Inflammatory macrophage treated with lipopolysaccharide for 1 hour (primary cell): ENCODE results near the gene RPN2.

Experiments
- DNase-seq, 2 donors: peaks; one replicate each; pipeline ENCODE4 v3.0.0-alpha.2; 2020 to 2022

Gene RPN2

DNA sequence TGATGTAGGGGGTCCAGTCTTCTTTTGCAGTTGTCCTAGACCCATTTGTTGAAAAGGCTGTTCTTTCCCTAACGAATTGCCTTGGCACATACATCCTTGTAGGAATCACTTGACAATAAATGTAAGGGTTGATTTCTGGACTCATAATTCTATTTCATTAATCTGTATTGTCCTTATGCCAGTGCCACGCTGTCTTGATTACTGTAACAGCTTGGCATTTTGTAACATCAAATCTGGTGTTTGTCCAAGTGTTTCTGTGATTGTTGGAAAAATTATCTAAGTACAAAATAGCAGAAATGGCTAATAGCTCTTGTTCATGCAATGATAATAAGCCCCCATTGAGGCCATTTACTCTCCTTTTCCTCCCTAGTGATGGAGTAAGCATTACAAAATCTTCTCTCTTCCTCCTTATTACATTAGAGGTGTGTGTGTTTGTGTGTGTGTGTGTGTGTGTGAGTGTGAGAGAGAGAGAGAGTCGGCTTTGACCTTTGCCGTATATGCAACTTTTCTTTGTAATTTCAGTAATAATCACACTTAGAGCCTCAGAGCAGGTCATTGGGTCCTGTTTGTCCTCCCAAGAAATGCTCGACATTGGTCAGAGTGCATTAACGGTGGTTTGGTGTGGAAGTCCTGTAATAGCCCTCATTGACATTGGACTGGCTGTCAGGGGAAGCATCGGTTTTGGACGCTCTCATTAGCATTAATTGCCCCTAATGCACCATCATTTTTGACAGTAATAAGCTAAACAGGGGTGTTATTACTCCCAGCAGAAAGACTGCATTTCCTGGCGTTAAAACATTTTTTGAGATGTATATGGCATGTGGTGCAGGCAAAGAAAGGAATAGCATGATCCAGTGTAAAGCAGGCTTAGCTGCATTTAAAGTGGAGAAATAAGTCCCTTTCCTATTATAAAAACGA, 40.9 kb downstream of the RPN2 start:
- DNase-seq: no peak

DNA sequence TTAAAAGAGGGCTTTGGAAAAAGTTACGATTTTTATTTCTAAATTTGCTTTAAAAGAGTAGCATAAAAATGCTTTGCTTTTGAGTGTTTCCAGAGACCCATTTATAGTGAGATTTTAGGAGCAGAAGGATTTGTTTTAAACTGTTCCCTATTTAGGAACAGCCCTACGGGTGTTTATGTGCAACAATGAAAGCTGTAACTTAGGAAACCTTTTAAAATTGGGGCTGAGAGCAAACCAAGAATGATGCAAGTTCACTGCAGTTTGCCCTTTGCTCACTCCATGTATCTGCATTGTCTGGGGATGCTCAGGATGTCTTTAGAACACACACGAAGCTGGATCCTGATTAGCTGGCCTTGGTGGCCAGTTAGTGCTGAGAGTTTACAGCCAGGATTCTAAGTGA, 41.6 kb downstream of the RPN2 start:
- peak in 1 of 2 donors; percentile 41 for DNase-seq

DNA sequence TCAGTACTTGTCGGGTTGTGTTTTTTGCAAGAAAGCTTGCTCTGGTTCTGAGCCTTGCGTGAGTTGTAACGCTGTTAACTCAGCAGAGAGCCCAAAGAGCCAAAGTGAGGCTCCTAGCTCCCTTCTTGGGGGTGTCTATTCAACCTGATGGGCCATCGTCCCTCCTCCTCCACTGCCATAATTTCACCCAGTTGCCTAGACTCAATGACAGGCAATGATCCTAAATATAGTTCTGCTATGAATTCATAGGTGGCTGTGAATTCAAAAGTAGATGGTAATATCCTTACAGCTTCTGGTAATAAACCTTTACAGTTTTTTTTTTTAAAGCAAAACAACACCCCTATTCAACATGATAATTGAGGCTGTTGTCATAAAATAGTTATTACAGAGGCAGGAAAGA, 43.0 kb downstream of the RPN2 start:
- no peak for DNase-seq

DNA sequence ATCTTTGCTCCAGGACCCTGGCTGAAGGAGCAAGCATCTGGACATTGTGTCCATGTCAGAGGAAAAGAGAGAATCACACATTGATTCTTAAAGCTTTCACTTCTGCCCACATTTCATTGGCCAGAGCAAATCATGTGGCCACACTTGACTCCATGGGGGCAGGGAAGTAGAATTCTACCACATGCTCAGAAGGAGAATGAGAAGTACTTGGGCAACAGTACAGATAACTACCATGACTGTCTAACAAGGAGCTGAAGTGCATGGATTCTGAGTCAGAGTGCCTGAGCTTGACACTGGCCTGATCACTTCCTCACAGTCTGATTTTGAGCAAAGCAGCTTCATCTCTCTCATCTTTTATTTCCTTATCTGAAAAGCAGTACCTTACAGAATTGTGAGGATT, 43.9 kb downstream of the RPN2 start:
- peak; percentile 90 to 96 for DNase-seq

DNA sequence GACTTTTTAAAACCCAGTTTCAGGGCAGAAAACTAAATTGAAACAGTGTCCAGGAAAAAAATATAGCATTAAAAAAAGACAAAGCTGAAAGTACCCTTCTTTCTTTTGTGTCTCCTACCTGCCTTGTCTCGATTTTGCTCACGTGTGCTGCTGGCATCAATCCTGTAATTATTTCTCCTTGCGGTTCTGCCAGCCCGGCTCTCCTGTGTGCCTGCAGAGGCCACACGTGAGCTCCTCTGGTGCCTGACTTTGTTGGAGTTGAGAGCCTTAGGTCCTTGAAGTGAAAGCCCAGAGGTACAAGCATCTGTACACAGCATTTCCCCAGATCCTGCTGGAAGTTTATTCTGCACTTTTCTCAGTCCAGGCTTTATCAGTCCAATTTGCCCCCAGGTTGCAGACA, 46.0 kb downstream of the RPN2 start:
- no peak for DNase-seq

DNA sequence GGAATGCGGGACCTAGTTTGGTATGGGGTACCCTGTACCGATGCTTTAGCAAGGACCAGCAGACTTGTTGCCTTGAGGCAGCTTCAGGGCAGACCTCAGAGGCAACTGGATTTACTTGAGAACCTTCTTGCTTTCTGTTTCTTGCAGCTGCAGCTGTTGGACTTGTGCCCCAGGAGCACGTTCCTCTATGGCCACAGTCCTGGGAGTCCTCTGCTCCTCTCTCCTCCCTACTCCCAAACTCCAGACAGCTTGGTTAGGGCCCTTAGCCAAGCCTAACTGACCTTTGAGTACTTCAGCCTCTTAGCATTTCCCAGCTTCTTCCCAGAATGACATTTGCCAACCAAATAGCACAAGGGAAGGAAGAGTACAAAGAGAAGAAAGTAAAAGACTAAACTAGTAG, 47.8 kb downstream of the RPN2 start:
- DNase-seq: no peak

DNA sequence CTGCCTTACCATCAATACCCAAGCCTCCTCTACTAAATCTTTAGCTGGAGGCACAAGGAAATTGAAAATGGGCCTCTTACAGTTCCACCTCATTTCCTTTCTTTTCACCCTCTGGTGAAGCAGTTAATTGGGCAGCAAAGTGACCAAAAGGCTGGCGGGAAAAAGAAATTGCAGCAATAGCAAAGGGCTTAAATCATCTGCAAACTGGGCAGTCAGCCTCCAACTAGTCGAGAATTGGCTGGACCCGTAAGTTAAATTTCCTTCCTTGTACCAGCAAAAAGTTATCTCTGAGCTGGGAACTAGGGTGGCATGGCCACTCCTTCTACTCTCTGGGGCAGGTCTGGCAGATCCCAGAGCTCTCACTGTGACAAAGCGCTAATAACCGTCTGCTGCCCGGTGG, 49.0 kb downstream of the RPN2 start:
- DNase-seq: no peak

DNA sequence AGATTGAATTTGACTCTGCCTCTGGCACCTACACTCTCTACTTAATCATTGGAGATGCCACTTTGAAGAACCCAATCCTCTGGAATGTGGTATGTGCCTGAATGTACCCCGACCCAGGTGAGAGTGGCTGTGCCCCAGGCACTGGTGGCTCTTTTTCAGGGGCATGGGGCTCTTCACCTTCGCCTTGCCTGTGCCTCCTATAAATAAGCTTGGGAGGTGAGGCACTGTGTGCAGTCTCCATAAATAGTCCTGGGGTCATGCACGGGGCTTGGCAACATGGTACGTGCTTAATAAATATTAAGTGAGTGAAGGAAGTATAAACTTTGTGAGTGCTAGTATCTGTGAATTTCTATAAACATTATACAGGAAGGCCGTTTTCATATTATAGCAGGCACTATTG, 49.5 kb downstream of the RPN2 start:
- DNase-seq: no peak

DNA sequence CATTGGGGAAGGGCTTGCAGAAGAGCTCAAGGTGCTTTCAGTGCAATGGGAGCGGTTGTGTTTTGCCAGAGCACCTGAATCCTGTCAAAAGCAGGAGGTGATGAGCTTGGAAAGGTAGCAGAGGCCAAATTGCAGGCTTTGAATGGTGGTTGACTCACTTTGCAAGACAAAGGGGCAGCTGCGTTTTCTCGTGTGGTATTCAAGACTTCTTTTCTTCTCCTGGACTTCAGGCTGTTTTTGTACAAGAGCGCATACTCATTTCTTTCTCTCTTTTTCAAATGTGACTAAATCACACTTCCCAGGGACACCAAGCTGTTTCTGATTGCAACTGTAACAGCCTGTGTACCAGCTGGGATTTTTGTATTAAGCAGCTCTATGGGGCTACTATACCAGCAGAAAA, 50.2 kb downstream of the RPN2 start:
- DNase-seq: no peak

DNA sequence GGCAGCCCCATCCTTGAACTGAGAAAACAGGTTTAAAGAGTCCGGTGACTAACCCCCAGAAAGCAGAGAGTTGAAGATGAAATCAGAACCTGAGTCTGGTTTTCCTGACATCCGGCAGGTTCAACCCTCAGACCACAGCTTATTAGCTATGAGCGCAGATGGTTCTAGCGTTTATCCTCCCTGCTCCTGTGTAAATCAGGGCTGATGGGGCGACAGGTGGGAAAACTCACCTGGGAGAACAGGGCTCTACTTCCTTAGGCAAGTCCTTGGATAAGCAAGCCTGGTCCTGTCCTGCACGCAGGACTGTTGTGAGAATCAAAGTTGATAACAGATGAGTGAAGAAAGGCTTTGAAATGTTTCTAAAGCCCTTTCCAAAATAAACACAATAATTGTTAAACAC, 51.1 kb downstream of the RPN2 start:
- no peak for DNase-seq

DNA sequence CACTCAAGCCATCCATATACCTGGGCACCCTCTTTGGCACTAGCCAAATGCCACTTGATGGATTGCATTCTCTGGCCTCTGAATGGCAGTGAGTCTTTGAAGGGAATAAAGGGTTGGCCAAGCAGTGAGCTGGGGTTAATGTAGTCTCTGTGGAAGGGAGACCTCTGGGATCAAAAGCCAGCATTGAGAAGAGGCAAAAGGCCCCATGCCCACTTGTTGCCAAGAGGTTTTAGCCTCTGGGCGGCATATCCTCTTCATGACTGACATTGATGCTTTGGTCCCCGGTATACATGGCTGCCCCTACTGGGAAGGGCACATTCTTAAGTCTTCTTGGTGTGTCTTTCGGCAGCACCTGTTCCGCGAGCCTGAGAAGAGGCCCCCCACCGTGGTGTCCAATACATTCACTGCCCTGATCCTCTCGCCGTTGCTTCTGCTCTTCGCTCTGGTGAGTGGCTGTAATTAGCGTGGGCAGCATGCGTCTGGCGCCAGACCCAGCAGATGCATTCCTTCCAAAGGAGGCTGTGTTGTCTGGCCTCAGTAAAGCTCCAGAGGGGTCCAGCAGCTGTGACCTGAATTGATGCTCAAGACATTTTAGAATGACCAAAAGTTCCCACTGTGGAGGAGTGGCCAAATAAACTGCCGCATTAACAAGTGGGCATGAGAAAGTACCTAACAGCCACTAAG, 53.0 kb downstream of the RPN2 start:
- DNase-seq: no peak

DNA sequence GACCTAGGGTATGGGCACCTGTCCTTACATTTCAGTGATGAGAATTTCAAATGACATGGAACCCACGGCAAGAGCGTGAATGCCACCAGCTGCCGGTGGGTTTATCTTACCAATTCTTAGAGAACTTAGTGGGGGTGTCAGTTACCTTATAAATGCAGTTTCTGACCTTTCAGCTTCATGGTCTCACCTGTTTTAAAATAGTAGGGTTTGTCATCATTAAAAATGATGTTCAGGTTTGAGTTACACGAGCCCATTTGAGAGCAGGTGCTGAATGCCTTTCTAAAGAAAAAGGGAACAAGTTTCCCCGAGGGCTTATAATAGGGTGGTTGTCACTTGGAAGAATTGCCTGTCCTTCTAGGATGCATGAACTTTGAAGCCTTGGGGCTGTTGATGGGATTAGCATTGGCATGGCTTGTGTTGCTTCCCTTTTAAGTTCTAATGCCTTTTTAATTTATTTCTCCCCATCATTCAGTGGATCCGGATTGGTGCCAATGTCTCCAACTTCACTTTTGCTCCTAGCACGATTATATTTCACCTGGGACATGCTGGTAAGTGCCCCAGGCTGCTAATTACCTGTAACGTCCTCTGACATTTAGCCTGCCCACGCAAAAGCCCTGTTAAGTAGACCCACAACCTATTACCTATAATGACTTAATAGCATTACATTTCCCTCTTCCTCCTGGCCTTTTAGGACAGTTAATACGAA, 54.6 kb downstream of the RPN2 start:
- DNase-seq: no peak

DNA sequence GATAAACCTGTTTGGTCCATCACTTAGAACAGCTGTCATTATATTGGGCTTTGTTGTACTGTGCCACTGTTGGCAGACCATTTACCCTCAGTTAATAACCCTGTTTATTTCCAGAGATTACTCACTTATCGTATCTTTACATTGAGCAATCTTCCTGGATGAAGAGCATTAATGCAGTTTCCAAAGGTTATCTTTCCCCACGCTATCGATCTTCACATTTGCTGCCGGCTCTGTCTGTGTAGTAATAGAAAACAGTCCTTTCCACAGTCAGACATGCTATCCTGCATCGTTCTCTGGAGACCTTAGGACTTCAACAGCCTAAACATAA, 55.1 kb downstream of the RPN2 start:
- no peak for DNase-seq

DNA sequence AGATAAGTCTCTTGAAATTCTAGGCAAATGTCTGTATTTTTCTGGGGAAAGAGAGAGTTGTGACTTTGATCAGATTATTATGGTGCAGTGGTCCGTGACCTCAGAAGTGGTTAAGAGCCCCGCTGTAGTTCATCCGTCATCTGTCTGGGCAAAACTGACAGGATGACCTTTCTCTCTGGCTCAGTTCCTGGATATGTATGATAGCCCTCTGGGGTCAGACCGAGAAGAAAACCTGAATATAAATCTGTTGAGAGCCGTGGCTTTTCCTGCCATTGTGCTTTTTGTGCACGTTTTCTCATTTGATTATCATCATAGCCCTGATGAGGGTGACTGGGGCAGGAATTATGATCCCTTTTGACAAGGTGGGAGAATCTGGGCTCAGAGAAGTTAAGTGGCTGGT, 55.9 kb downstream of the RPN2 start:
- DNase-seq: no peak

DNA sequence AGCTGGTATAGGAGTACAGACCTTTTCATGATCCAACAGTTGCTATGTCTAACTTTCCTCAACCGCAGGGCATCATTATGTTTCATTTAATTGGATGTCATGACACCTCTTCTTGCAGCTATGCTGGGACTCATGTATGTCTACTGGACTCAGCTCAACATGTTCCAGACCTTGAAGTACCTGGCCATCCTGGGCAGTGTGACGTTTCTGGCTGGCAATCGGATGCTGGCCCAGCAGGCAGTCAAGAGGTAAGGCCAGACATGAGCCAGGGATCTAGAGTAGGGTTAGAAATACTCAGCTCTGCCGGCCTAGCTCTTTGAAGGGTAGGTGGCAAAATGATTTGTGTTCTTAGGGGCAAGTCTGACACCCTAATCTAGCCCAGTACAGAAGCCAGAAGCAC, 57.3 kb downstream of the RPN2 start:
- DNase-seq: no peak

DNA sequence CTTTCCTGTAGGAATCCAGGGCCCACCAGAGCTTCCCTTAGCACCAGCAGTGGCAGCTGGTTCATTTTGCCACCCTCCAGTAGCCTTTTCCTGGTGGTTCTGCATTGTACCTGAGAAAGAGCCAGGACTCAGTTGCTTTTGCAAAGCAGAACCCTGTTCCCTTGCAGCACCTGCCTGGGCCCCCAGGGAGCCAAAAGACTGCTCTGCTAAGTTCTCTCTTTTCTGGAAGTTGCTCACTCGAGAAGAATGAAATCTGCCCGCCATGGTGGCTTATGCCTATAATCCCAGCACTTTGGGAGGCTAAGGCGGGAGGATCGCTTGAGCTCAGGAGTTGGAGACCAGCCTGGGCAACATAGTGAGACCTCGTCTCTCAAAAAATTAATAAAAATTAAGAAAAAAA, 58.5 kb downstream of the RPN2 start:
- DNase-seq: no peak

DNA sequence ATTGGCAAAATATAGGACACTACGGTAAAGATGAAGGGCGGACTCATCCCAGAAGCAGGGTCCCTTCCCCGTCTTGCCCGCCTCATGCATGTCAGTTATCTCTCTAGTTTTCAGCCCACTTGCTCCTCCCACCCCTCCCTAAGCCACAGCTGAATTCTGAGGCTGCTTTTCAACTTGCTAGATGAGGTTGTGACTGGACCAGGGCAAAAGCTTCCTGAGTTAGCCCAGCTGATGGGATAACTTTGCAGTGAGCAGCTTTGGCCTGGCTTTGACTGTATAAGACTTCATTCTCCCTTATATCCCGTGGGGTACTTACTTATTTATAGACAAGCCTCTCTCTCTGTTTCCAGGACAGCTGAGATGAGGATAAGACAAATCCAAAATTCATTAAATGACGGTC, 59.3 kb downstream of the RPN2 start:
- DNase-seq: no peak

DNA sequence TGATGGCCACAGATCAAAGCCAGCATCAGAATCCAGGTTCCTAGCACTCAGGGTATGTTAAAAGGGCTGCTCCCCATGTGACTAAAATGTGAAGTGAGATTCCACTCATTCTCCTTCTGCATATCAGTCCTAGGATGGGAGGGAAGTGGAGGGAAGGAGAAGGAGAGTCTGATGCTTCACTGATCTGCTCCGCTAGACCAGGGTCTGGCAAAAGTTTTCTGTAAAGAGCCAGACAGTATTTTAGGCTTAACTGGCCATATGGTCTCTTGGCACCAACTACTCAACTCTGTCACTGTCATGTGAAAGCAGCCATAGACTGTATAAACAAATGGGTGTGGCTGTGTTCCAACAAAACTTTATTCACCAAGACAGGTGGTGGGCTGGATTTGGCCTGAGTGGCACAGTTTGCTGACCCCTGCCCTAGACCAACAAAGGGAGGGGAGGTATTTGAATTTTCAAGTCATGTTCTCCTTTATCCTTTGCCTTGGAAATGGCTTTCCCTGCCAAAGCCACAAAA, 59.9 kb downstream of the RPN2 start:
- DNase-seq: no peak

DNA sequence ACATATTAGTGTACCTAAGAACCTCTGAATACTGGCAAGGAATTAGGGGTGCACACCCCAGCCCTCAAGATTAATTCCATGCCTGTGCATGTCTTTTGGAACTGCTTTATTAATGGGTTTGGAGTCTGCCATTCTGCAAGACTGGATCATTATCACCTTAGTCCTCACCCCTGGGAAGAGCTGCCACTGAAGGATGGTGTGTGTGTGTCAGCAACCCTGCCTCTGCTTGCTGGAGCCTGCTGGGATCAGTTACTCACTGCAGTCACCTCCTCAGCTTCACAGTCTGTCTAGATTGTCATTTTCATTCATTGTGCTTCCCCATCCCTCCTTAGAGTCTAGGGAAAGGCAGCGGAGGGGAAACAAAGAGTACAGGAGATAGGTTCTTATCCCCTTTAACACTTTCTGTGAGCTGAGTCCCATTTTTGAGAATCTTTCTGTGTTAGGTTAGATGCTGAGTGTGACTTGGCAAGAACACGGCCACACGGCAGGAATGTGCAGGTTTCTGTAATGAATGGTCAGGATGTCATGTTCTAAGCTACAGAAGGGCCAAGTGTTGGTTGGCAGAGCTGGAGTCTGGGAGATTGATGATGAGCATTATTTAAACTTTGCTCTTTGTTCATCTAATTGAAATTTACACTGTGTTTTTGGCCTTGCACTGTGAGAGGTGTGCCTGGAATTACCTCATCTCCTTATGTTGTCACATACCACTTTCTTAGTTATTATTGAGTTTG, 61.4 kb downstream of the RPN2 start:
- DNase-seq: no peak

DNA sequence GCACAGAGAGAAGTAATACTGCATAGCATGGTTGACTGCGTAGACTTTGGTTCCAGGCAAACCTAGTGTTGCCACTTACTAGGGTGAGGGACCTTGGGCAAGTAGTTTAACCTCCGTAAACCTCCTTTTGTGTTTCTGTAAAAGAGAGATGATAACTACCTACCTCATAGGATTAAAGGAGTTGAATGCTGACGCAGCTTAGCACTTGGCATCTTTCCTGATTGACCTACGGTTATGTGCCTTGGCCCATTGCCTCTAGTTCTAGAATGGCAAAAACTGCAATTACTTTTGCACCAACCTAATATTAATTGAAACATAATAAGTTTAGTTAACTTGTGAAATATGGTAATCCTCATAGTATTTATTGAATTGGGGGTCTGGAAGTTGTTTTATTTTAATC, 63.4 kb downstream of the RPN2 start:
- no peak for DNase-seq

DNA sequence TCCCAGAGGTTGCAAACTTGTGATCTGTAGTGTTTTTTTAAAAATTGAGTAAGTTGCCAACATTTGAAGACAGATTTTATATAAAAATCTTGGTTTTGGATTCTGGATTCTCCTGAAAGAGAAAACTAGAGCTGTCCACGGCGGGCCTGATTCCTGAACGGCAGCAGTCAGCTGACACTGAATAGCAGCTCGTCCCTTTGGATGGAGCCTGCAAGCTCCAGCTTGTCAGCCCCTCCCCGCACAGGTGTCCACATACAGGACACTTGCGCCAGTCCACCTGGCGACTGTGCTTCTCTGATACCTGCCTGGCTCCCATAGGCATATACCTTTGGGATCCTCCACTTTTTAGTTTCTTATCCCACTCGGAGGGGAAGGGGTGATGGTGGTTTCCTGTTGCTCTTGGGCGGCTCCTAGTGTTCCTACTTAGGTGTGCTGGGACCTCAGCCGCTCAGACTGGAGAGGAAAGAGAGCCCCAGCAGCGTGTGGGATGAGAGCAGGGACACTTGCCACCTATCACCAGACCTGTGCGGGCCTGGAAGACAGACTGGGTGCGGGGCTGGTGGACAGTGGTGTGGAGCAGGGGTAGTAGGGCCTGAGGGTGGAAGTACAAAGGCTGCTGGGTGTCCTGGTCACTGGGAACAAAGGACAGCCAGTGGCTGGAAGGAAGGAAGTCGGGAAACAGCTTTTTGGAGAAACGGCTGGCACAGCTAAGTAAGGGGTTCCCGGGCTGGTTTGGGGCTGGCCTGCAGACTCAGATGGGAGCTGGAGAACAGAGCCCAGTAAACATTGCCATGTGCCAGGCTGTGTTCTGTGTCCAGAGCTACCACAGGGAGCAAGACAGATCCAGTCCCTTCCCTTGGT, 64.2 kb downstream of the RPN2 start:
- DNase-seq: no peak

DNA sequence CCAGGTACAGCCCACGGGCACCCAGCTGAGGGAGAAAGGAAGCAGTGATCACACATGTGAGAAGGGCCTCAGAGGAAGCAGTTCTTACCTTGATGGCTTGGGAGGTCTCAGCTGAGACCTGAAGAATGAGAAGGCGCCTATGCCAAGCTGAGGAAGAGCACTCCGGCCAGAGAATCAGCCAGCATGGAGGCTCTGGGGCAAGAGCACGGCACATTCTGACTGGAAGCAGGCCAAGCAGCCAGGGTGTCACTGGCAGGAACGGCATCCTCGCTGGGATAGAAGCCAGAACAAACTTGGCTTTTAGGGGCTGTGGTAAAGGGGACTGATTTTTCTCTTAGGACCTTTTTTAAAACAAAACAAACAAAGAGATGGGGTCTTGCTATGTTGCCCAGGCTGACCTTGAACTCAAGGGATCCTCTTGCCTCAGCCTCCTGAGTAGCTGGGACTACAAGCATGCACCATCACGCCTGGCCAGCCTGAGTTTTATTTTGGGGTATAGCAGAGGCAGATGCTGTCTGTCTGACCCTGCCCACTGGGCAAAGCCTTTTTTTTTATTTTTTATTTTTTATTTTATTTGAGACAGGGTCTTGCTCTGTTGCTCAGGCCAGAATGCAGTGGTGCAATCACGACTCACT, 64.9 kb downstream of the RPN2 start:
- DNase-seq: no peak
